GM18502 (cell line): ENCODE results near the gene ETV6.

Source experiments
- ATAC-seq: cut with Tn5 transposase; IDR thresholded peaks from one replicate; pipeline ENCODE4 v1.9.1; 2021; ENCODE audit warnings: mild to moderate bottlenecking; ENCODE audit not compliant: unreplicated experiment, poor library complexity

ETV6 gene

DNA sequence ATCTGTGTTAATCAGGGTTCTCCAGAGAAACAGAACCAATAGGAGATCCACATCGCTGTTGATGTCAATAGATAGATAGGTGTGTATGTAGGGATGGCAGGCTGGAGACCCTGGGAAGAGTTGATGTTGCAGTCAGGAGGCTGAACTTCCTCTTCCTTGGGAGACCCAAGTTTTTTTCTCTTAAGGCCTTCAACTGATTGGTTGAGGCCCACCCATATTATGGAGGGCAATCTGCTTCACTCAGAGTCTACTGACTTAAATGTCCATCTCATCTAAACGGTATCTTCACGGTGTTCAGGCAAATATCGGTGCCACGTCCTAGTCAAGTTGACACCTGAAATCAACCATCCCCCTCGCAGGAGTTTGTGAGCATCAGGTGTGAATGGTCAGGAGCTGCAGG, 63.0 kb downstream of the ETV6 start:
- no peak for ATAC-seq

DNA sequence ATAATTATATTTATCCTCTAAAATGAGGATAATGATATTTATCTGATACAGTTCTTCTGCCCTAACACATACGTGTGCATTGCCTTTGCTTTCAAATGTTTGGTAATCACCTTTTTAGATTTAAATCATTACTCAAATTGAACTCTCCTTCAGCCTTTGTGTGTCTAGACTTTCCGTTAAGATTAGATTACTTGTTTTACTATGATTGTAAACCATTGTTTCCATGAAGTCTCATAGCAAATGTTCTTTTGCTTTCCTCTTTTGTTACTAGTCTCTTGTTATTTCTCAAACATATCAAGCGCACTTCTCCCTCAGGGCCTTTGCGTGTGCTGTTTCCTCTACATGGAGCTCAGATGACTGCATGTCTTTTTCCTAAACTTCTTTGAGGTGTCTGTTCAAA, 63.7 kb downstream of the ETV6 start:
- ATAC-seq = no peak

DNA sequence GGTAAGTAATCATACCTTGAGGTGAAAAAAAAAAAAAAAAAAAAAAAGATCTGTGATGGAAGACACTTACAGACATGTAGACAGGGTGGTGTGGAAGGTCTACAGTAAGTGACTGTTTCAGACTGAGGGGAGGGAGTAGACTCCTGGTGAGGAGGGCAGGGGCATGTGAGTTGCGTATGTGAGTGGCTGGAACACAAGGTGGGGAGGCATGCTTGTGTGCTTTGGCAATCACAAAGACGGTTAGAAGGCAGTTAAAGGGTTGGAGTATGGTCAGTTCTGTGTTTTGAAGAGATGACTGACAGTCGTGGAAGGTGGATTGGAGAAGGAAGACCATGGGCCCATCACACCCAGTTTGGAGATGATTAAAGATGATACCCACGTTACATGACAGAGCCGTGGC, 65.2 kb downstream of the ETV6 start:
- ATAC-seq = no peak

DNA sequence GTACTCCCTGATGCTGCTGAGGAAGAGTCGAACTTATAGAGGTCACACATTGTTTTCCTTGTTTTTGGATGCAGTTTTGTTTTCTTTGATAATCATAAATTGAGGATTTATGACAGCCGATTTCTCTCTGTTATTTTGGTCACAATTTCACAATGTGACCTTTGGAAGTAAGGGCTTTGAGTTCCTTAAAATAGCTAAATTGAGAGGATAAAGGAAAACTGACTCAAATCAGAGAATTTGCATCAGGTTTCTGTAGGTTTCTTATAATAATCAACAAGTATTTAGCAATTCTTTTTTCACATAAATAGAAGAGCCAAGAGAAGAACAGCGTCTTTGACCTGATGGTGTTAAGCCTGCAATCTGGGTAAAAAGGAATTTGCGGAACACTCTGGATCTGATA, 66.1 kb downstream of the ETV6 start:
- no peak for ATAC-seq

DNA sequence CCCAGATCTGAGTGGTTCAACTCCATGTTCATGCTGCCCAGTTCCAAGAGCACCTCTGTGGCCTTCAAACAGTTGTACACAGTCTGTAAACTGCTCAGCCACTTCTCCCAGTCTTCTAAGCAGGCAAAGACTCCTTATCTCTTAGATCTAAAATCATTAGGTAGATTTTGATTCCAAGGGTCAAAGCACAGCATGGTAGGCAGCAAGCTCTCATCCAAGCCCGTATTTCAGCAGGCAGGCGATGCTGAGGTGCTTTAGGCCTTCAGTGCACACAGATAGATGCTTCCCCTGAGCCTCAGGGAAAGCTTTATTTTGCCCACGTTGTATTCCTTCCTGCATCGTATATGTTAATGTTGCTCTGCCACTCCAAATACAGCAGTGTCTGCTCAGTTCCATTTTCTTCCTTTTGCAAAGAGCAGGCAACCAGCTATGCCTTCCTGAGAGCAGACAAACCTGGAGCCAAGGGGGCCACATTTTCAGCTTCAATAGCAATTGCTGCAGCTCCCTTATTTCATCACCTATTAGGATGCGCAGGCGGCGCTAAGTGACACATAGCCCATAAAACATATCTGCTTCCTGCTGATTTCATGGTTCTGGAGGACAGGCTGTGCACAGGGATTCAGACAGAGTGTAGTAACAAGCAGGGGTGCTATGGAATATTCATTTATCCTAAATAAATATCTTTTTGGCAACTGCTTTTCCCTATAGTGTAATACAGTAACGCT, 67.5 kb downstream of the ETV6 start:
- ATAC-seq = no peak

DNA sequence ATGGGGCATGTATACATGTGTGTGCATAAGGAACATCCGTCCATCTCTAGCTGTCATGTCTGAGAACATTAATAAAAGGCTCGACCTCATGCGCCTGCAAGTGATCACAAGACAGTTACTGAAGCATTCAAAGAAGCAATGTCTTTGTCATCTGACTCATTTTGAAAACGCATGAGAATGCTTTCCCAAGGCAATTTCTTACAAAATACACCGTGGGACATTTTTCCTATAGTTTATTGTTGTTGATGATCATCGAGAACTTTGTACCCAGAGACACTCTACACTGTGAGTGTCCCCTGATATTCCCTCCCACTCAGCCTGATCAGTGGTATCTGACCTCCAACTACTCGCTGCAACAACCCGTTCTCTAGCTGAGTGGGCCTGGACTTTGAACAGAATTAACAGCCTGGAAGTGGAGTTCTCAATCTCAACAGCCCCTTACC, 68.1 kb downstream of the ETV6 start:
- ATAC-seq = no peak

DNA sequence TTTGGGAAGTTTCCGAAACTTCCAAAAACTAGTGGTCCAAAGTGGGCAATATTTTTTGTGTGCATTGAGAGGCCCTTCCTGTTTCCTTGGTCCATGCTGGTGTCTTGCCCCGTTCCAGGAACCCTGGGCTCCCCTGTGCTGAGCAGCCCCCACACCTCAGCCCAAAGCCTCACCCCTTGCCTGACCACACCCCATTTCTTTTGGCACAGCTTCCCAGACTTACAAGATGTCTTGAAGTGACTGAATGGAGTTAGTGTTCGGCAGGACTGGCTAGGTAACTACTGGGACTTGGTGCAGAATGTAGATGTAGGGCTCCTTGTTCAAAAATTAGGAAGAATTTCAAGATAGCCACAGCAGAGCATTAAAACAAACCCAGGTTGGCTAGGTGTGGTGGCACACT, 68.6 kb downstream of the ETV6 start:
- ATAC-seq = no peak

DNA sequence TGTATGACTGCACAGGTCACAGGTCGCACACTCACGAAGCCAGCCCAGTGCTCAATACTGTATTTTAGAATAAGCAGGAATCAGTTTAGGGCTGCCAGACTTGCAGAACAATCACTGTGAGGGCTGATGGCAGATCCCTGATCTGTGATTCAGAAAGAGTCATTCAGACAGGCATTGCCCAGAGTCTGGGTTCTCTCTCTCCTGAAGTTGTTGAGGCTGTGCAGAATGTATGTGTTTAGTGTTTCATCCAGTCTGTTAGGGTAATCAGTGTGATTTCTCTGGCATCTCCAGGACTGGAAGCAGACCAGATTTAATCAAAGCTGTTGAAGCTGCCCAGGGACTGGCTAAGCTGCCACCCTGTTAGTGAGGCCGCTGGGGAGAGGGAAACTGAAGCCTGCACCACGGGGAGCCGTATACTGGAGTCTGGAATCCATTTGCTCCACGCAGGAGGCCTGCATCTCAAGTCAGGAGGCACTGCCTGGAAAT, 69.3 kb downstream of the ETV6 start:
- no peak for ATAC-seq

DNA sequence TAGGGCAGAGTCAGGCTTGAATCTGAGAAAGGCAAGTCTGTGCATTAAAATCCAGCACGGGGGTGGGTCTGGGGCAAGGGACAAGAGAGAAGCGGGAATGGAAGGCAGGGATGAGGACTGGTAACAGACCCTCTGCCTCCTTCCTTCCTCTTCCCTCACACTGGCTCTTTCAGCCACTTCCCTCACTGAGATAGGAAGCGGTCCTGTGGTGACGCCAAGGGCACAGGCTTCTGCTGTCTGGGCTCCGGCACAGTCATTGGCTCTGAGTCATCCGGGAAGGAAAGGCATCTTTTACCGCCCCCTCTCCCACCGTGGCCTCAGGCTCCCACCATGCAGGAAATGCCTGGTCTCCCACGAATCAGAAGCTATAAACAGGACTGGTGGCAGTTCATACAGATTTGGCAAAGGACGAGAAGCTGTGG, 70.2 kb downstream of the ETV6 start:
- peak; percentile 44 for ATAC-seq

DNA sequence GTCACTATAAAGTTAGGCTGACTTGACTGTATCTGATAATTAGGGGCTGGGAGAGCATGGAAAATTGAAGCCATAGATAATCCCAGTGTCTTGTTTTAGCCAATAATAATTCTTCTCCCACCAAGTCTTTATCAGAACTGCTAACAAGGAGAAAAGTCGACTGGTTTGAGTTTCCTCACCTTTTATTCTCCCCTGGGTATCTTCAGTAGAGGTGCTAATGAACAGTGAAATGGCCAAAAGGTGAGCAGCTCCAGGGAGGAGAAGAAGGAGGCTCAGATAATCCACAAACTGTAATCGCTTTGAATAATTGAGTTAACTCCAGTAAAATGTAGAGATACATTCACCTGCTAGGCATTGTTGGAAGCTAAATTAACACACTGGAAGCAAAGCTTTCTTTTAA, 72.6 kb downstream of the ETV6 start:
- ATAC-seq = no peak

DNA sequence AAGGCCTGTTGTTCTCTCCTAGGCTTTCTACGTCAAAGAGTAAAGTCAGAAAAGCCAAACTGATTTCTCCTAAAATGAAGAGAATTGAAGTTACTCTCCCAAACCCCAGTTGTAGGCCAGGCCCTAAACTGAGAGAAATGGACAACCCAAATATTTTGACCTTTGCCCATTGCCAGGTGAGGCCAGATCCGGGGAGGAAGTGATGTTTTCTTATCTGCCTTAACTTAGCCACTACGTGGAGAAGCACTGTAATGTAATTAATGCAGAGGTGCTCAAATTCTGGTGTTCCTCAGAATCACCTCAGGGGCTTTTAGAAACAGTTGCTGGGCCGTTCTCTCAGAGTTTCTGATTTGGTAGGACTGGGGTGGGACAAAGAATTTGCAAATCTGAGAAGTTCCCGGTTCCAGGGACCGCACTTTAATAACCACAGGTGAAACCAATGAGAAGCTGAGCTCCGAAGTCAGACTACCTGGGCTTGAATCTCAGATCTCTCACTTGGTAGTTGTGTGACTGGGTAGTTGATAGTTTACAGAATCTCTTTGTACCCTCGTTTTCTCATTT, 73.2 kb downstream of the ETV6 start:
- ATAC-seq = no peak

DNA sequence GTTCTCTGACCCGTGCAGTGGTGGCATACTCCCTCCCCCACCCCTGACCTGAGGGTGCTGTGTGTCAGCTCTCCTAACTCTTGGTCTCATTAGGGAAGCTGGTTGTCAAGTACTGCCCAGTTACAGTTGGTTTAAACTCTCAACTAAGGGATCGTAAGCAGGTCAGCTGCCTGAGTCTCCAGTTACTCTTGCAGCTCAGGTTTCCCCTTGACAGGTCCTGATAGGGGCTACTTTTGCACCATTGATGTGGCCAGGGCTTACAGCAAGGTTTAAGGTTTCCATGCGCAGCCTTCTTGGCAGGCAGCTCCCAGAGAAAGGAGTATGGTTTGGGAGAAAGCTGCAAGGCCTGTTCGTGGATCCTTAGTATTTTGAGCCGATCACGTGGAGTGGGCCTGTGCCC, 74.5 kb downstream of the ETV6 start:
- ATAC-seq = no peak

DNA sequence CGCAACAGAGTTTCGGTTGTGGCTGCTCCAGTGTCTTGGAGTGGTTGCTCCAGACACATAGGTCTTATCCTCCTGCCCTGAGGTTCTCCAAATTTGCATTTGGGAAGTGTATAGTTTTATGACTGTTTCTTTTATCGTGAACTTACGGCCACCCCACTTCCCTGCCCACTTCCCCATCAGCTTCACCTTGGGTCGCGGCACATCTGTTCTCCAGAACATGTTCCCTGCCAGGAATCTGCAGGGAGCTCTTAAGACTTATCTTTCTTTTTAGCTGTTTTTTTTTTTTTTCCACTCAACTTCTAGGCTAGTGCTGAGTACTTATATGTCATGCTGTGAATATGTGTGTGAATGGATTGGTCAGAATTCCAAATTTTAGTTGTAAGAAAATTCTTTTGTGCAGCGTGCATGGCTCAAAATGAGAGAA, 75.4 kb downstream of the ETV6 start:
- ATAC-seq = no peak

DNA sequence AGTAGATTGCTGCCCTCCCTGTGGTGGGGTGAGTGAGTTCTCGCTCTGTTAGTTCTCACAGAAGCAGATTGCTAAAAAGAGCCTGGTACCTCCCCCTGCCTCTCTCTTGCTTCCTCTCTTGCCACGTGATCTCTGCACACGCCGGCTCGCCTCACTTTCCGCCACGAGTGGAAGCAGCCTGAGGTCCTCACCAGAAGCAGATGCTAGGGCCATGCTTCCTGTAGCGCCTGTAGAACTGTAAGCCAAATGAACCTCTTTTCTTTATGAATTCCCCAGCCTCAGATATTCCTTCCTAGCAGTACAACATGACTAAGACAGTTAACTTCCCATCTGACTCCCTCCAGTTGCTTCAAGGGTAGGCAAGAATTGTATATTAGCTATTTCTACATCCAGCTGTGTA, 76.2 kb downstream of the ETV6 start:
- ATAC-seq = no peak

DNA sequence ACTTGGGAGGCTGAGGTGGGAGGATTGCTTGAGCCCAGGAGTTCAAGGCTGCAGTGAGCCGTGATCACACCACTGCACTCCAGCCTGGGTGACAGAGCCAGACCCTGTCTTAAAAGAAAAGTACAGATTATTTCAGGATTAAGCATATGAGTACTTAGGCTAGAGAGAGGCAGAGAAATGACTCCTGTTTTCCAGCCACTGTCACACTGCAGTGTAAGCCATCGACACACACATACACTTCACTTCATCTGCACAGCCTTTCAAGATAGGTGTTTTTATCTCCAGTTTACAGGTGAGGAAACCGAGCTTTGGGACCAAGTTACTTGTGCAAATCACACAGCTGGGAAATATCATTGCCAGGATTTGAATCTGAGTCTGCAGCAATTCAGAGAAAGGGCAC, 77.2 kb downstream of the ETV6 start:
- no peak for ATAC-seq

DNA sequence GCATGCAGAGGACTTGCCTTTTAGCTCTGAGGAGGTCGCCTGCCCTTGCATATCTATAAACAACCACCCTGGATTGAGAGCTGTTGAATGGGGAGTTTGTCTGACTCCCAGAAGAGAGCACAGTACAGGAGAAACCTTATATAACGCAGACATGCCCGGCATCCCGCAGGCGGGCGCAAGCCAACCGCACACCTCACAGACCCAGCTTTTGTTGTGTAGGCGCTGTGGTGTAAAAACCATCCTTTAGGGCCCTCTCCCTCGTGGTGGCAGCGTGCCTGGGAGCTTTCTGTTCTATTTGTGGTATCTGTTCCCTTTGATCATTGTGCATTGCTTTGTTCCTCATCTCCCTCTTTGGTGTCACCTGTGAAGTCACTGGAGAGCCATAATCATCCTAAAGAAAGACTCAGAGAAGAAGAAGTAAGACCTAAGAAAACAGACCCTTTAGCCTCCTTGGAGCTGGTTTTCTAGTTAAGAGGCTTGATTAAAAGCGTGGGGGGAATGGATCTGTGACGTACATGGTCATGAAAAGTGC, 77.7 kb downstream of the ETV6 start:
- no peak for ATAC-seq

DNA sequence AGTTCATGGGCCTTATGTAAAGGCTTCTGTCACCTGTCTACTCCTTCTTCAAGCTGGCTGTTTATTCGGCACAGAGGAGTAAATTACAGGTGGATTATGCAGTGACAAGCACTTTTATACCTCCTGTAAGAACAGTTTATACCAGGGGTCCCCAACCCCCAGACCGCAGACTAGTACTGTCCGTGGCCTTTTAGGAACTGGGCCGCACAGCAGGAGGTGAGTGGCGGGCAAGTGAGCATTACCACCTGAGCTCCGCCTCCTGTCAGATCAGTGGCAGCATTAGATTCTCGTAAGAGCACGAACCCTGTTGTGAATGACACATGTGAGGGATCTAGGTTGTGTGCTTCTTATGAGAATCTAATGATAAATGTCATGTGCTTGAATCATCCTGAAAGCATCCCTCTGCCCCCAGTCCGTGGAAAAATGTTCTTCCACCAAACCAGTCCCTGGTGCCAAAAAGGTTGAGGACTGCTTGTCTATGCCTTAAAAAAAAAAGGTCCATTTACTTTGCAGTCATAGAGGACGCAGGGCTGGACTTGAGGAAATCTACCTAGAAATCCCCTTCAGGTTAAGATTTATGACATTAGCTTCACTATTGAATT, 78.8 kb downstream of the ETV6 start:
- no peak for ATAC-seq

DNA sequence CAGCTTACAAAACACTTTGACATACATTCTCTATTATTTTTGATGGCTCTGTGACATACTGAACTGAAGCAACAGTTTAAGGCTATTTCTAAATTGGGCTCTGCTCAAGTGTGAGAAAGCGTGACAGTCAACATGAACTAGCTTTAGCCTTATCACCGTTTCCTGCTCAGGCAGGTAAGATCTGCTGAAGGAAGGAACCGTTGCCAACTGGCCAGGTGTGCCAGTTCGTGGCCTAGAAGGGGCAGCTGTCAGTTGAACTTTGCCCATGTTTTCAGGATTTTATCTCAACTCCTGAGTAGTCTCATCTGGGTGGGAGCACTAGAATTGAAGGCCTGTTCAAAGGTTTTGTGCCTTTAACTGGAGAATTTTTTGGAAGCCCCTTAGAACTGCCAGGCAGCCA, 79.5 kb downstream of the ETV6 start:
- ATAC-seq = no peak

DNA sequence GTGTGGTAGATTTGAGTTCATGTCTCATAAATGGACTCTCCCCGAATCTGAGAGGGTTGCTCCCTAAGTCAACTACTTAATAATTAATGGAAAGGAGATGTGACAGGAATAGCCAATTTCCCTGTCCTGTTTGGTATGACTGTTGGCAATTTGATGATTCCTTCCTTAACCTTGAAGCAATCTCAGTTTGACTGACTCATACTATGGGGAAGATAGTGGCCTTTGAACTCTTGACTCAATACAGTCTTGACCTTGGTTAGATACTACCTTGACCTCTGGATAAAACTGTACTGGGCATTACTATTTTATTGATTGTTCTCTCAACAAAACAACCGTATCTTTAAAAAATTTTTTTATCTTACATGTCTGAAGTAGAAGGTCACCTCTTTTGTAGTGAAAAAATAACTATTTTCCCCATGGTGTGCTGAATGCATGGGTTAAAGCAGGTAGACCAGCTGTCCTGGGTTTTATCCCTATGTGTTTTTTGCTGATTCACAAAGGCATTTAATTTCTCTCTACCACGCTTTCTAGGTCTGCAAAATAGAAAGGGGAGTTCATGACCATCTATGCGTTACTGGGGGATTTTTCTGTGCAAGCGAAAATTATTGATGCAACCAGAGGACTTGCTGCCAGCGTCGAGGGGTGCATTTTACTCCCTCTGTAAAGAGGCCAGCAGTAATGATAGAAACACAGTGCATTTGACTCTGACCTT, 80.1 kb downstream of the ETV6 start:
- no peak for ATAC-seq

DNA sequence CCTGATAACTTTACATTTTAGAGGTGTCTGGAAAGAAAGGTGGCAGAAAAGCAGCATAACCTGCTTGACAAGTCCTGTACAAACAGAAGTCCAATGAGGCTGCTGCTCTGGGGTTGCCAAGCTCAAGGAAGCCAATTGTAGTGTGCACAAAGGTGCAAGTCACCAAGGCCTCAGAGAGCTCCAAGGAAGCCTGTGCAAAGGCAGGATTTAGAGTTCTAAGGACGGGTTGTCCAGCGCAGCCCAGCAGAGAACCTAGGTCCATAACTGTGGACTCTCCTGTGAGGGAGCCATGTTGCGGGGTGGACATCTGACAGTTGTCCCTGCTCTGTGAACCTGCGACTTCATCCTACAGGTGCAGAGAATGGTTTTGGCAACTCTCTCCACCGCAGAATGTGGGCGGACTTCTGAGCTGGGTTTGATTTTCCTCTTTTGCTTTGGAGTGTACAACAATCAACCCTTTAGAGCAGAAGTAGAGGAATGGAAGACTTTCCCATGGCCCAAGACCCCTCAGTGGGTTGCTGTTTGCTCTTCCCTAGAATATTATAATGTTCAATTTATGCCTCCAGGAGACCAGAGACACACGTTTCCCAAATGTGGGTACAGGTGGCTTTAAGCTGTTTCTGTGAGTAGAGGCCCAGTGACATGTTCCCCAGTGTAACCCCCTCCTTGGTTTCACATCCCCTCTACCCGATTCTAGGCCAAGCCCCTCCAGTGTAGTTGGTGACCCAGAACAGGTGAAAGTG, 81.0 kb downstream of the ETV6 start:
- ATAC-seq = peak; percentile 48
